ENCODE measurements around the gene CEACAM16. TPM values are rescaled to one million over a fixed set of nuclear protein-coding genes. Genes with fewer than 3 reads are reported as not detected.

The CEACAM16 gene
- total and polyA plus RNA-seq, 10 of the 15 experiments (the other 5 are each of a cell fraction or from before 2014, with no cell fraction given) = not detected

DNA sequence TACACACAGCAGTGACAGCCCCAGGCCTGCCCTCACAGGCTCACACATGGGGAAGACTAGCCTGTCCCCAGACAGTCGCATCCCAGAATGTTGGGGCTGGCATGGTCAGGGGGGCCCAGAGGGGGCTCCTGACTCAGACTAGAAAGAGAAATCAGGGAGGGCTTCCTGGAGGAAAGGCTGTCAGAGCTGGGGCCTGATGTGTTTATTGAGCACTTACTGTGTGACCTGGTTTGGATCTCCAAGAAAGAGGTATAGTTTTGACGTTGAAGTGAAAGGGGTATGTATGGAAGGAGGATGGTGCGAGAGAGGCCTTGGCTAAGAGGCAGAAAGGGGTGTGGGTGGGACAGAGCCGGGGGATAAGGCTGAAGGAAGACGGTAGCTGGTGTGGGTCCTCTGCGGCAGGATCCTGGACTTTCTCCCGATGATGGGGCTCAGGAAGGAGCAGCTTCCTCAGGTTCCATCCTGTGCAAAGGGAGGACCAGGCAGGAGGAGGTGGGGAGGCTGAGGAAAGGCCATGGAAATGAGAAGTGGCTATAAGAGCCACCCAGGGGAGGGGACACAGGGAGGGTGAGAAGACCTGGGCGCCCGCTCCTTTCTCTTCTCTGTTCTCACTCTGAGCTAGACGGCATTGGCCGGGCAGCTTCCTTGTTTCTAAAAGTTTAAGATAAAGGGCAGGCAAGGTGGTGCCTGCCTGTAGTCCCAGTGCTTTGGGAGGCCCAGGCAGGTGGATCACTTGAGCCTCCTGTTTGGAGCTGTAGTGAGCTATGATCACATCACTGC, 33.5 kb downstream of the CEACAM16 start:
- no peak overlapping the region for H3K27ac ChIP-seq (ENCODE audit: control insufficient read depth, insufficient read depth)
- ChIA-PET CTCF (interaction anchor here (0.6 to 16.8 kb wide), 6 partner anchors 8 to 613 kb away, joined by 3 to 513 read pairs (median 6); no protein-coding TSS in a partner anchor), SMC1A (ENCODE audit: uncharacterized antibody, unreplicated experiment) (interaction anchor here (0.6 to 1.3 kb wide), 5 partner anchors 8 to 51 kb away, joined by 3 to 5 read pairs (median 3); no protein-coding TSS in a partner anchor), RAD21 (ENCODE audit: unreplicated experiment) (interaction anchor here (1.0 to 1.5 kb wide), 3 partner anchors 9 to 39 kb away, joined by 4 to 6 read pairs (median 4); no protein-coding TSS in a partner anchor), POLR2A (no interaction called here)
- no peaks in the 10 kb centered on the region for H3K36me3 ChIP-seq (ENCODE audit: control insufficient read depth in 2 of 2, insufficient read depth in 2 of 2, low read length in 1 of 2)
- ATAC-seq (no peak), DNase-seq (ENCODE audit: low read depth, low spot score) (no peak), FAIRE-seq (no peak)
- no peaks in the 10 kb centered on the region for H4K20me1 ChIP-seq (ENCODE audit: control insufficient read depth, insufficient read depth)
- H3K4me2 ChIP-seq (ENCODE audit: control insufficient read depth, insufficient read depth) = no peak overlapping the region
- H3K27me3 ChIP-seq (replicated peaks in 1 of 2; ENCODE audit: control insufficient read depth in 2 of 2, insufficient read depth in 2 of 2, low read length in 1 of 2) = no peaks in the 10 kb centered on the region
- in situ Hi-C loops (cut with MboI) (no loop called here), intact Hi-C loops (cut with micrococcal nuclease; ENCODE audit: unreplicated experiment) (no loop called here)
- H3K9me3 ChIP-seq (replicated peaks; ENCODE audit: control insufficient read depth, insufficient read depth, low read length) = no peaks in the 10 kb centered on the region
- TF ChIP-seq POLR2AphosphoS2 (IDR thresholded peaks at IDR 0.05; ENCODE audit: low read depth, low read length) (no peak), ZNF217 (IDR thresholded peaks at IDR 0.05) (no peak), YY1 (IDR thresholded peaks at IDR 0.05; ENCODE audit: low read depth, low read length) (no peak), KDM1A (IDR thresholded peaks at IDR 0.05; ENCODE audit: borderline replicate concordance) (no peak), KAT2A (conservative IDR thresholded peaks at IDR 0.05; ENCODE audit: control insufficient read depth, low read depth, low read length) (no peak), TCF3 (IDR thresholded peaks at IDR 0.05; ENCODE audit: borderline replicate concordance, insufficient read depth, low read depth, low read length) (no peak), RFX5 (IDR thresholded peaks at IDR 0.05; ENCODE audit: low read depth, low read length) (no peak), HDAC6 (IDR thresholded peaks at IDR 0.05; ENCODE audit: unreplicated experiment) (no peak), KLF5 (IDR thresholded peaks at IDR 0.05; ENCODE audit: partially characterized antibody) (no peak), TBL1XR1 (IDR thresholded peaks at IDR 0.05; ENCODE audit: low read depth, low read length) (no peak)
- TF ChIP-seq, protein P1, sequence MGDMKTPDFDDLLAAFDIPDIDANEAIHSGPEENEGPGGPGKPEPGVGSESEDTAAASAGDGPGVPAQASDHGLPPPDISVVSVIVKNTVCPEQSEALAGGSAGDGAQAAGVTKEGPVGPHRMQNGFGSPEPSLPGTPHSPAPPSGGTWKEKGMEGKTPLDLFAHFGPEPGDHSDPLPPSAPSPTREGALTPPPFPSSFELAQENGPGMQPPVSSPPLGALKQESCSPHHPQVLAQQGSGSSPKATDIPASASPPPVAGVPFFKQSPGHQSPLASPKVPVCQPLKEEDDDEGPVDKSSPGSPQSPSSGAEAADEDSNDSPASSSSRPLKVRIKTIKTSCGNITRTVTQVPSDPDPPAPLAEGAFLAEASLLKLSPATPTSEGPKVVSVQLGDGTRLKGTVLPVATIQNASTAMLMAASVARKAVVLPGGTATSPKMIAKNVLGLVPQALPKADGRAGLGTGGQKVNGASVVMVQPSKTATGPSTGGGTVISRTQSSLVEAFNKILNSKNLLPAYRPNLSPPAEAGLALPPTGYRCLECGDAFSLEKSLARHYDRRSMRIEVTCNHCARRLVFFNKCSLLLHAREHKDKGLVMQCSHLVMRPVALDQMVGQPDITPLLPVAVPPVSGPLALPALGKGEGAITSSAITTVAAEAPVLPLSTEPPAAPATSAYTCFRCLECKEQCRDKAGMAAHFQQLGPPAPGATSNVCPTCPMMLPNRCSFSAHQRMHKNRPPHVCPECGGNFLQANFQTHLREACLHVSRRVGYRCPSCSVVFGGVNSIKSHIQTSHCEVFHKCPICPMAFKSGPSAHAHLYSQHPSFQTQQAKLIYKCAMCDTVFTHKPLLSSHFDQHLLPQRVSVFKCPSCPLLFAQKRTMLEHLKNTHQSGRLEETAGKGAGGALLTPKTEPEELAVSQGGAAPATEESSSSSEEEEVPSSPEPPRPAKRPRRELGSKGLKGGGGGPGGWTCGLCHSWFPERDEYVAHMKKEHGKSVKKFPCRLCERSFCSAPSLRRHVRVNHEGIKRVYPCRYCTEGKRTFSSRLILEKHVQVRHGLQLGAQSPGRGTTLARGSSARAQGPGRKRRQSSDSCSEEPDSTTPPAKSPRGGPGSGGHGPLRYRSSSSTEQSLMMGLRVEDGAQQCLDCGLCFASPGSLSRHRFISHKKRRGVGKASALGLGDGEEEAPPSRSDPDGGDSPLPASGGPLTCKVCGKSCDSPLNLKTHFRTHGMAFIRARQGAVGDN (IDR thresholded peaks at IDR 0.05) = no peak
- no peak overlapping the region for H3K4me3 ChIP-seq
- H3K79me2 ChIP-seq (ENCODE audit: control insufficient read depth, insufficient read depth, low read length) = no peaks in the 10 kb centered on the region
- no TSS peak for BruUV-seq (replicated peaks)
- H3K9ac ChIP-seq (ENCODE audit: control insufficient read depth, insufficient read depth, low read length) = no peak overlapping the region
- no peak overlapping the region for H2AFZ ChIP-seq (ENCODE audit: control insufficient read depth, low read depth, low read length)
- H3K4me1 ChIP-seq (ENCODE audit: control insufficient read depth, insufficient read depth, low read length) = peaks cover 17% of the 10 kb centered on the region
- 74% methylated on average over 11 of the region's 11 CpGs for WGBS (ENCODE audit: insufficient coverage, insufficient replicate concordance, low lambda C conversion rate, missing lambda C conversion rate)

Data from GM12878 (cell line).